Activated CD4-positive, alpha-beta T cell treated with anti-CD3 and anti-CD28 coated beads, Interleukin-2, amount 50 U/mL, for 4 hours (primary cell): ENCODE data around the gene PAQR5.
"Not testable (repeated sequence)": the region's sequence is repeated elsewhere in the genome, so short reads cannot be mapped to it uniquely, and the experiment has no call there.

ENCODE experiments used
- DNase-seq, 2 experiments: peaks; one replicate each; pipeline ENCODE4 v3.0.0-alpha.2; 2020

The PAQR5 gene, protein sequence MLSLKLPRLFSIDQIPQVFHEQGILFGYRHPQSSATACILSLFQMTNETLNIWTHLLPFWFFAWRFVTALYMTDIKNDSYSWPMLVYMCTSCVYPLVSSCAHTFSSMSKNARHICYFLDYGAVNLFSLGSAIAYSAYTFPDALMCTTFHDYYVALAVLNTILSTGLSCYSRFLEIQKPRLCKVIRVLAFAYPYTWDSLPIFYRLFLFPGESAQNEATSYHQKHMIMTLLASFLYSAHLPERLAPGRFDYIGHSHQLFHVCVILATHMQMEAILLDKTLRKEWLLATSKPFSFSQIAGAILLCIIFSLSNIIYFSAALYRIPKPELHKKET

GRCh38 chr15:69298697-69299441, at the start of gene PAQR5:
Gene PAQR5, plus strand, starts transcription at chr15:69298912. Its CDS starts 61,169 bp downstream, at chr15:69360081.
- no peak for DNase-seq

DNA sequence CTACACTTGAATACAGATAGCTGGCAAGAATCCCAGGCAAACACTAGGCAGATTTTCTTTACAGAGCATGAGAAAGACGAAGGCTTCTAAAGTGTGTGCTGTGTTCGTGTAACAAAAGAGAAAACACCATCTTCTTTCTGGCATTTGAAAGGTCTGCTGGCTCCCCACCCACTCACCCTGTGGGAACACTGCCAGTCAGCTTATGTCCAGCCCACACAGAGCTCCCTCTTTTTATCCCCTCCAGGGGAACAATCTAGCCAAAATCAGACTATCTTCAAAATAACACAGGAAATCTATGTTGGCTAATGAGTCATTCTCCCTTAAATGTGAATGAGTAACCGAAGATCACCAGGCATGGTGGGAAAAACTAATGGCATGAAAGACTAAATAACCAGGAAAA, 45.6 kb upstream of the PAQR5 start:
- DNase-seq, result no peak

GRCh38 chr15:69265347-69265955, 33.3 kb upstream of the PAQR5 start:
- no peak for DNase-seq

DNA sequence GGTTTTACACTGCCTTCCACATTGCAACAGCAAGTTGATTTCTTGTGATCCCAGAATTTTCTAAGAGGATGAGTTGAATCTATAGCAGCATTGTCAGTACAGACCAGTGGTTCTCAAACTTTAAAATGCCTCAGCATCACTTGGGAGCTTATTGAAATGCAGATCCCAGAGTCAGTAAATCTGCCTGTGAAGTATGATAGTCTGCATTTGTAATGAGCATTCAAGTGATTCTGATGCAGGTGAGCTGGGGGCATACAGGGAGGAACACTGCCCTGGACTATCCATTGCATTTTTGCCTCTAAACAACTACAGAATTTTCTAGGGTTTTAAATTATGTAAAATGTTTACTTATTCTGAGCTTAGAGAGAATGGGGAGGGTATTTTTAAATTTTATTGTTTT, 27.5 kb upstream of the PAQR5 start:
- no peak for DNase-seq

GRCh38 chr15:69272139-69272538, 26.6 kb upstream of the PAQR5 start:
- DNase-seq, result no peak

DNA sequence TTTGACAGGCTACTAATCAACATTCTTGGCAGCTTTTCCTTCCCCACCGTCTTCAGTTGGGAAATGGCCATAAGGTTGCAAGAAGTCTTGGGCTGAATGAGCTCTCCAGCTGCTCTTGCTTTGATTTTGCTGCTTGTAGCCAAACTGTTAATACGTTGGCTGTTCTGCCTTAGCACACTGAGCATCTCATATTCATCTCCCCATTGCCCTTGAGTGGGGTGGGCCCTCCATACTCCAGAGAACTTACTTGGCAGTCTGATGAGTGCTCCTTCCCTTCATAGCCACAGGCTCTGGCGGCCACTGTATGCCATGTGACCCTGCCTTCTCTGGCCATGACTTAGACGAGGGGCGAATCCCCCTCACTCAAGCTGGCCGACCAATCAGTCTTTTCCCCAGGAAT, 25.8 kb upstream of the PAQR5 start:
- no peak for DNase-seq

- no peak for DNase-seq
These were observed 23.5 kb upstream of the PAQR5 start for GRCh38 chr15:69275074-69275670.

- DNase-seq, result no peak
These were observed 22.7 kb upstream of the PAQR5 start for GRCh38 chr15:69275933-69276560.

- no peak for DNase-seq
These were observed 21.4 kb upstream of the PAQR5 start for GRCh38 chr15:69277316-69277715.

DNA sequence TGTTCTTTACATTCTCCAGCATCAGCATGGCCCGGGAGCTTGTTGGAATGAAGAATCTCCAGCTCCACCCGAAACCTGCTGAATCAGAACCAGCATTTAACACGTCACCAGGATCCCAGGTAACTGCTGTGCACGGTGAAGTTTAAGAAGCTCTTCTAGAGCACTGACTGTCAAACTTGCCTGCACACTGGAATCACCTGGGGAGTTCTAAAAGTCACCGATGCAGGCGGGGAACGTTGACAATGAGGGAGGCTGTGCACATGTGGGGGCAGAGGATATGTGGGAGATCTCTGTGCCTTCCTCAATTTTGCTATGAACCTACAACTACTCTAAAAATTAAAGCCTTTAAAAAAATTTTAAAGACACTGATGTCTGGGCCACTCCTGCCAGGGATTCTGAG, 19.1 kb upstream of the PAQR5 start:
- DNase-seq, result no peak

DNA sequence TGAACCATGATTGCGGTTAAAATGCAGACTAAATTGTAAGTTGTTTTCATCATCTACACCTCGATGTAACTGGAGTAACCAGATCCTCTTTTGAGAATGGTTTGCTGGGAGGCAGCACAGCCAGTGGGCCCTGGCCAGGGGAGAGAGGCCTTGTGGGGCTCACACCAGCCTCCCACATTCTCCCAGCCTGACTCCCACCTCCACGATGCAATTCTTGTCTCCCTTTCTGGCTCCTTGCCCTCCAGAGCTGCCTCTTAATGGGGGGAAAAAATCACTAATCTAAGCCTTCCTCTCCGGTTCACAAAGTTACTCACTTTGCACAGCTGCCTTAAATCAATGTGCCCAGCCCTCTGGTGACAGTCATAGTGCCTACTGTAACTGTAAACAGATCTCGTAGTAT, 17.9 kb upstream of the PAQR5 start:
- no peak for DNase-seq

DNA sequence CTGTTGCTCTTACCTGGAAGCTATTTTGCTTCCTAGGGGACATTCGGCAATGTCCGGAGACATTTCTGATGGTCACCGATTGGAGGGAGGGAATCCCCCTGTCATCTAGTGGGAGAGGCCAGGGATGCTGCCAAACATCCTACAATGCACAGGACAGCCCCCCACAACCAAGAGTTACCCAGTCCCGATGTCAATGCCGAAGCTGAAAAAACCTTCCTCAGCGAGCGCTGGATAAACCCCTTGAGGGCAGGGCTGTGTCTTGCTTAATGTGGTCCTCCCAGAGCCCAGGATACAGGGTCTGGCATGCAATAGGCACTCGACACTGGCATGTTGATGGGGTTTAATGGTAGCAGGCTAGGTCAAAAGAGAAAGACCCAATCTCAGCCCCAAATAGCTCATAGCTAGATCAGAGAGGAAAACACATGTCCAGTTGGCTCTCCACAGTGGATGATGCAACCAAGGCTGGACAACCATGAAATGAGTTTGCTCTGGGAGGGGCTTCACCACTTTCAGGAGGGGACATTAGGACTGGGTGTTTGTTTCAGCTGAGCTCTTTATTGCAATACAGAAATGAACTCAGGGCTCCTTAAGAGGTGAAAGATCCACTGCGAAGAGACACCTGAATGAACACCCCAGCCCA, 16.5 kb upstream of the PAQR5 start:
- no peak for DNase-seq

DNA sequence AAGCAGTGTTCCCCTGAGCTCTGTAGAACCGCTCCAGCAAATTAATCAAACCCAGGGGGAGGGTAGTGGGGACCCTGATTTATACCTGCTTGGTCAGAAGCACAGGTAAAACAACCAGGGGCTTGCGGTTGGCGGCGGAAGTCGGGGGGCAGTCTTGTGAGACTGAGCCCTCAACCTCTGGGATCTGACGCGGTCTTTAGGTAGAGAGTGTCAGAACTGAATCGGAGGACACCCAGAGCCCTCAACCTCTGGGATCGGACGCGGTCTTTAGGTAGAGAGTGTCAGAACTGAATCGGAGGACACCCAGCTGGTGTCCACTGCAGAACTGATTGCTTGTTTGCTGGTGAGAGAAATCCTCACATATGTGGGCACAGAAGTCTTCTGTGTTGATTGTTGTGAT, 12.9 kb upstream of the PAQR5 start:
- no peak for DNase-seq

DNA sequence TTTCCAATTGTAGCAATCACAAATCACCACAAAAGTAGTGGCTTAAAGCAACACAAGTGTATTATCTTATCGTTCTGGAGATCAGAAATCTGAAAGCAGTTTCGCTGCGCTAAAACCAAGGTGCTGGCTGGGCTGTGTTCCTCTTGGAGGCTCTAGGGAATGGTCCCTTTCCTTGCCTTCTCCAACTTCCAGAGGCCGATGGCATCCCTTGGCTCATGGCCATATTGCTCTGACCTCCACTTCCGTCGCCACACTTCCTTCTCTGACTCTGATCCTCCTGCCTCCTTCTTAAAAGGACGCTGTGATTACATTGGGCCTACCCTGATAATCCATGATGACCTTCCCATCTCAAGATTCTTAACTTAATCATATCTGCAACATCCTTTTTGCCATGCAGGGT, 10.7 kb upstream of the PAQR5 start:
- DNase-seq, result no peak

GRCh38 chr15:69288531-69289341, 10.0 kb upstream of the PAQR5 start:
- DNase-seq, result no peak

- DNase-seq, result no peak
These were observed 9.2 kb upstream of the PAQR5 start for GRCh38 chr15:69289342-69290146.

DNA sequence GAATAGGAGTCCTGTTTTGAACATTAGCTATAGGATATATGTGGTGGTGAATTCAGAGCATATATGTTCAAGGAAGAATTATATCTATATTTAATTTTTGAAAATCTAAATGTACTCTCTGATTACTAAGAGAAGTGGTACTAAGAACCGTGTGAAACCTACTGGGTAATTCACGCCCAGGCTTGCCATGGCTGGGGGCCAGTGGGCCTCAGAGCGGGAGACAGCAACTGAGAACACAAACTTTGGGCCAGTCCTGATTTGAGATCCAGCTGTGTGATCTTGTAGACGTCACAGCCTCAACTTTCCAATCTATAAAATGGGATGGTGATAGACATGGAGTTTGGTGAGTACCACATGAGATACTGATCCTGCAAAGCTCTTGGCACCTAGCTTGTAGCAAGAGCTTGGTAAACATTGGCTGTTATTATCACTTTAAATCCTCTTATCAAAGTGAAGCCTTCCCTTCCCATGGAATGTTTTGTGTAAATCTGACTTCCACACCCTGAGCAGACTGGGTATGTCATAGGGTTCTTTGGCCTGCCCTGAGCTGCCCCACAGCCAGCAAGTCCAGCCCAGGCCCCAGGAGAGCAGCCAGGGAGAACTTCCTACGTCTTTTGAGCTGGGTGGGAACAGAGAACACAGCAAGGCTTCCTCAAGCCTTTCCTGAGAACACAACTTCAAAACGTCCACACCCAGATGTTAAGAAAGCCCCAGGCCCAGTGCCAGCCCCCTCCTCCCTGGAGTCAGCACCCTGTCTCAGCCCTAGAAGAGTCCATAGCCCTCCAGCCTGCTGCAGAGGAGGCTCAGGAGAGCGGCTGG, 8.2 kb upstream of the PAQR5 start:
- no peak for DNase-seq

DNA sequence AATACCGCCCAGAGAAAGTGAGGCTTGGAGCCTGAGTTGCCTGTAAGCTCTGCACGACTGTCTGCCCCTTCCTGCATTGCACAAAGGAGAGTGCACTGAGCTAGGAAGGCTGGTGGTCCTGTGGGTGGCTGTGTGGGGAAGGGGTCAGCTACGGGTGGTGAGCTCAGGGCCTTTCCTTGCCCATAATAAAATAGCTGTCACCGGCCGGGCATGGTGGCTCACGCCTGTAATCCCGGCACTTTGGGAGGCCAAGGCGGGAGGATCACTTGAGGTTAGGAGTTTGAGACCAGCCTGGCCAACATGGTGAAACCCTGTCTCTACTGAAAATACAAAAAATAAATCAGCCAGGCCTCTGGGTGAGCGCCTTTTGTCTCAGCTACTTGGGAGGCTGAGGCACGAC, 7.1 kb upstream of the PAQR5 start:
- DNase-seq, result not testable (repeated sequence)

DNA sequence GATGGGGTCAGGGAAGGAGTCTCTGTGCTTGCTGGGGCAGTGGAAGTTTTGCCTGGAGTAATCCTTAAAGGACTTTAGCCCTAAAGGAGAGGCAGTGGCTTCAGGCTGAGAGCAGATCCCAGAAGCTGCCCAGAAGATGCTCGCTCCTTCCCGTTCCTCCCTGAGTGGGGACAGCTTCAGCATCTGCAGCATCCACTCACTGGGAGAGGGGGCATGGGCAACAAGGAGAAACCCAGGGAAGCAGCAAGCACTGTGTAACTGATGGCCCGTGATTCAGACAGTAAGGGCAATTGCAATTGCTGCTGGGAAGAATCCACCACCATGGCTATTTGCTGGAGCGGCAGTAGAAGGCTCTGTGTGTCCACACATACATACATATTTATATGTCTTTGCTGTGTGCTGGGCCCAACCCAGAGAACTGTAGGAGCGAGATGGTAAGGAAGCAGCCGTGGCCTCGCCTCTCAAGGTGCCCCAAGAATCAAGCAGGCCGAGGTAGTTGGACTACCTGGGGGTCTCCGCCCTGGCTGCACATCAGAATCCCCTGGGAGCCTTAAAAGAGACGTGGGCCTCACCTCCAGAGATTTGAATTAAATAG, 5.8 kb upstream of the PAQR5 start:
- no peak for DNase-seq
